DOHH2 (cell line): ENCODE results near the gene FASLG.

Experiments
- EZH2phosphoT487 ChIP-seq: fragments of 200-600 bp; sonication (generic); IDR thresholded peaks from 2 replicates; pipeline ENCODE4 v1.6.1; 2017; ENCODE audit warnings: borderline replicate concordance, mild to moderate bottlenecking, antibody characterized with exemption, low read length, moderate library complexity, mixed read lengths
- TF ChIP-seq, protein P1 (sequence below): fragments of 200-600 bp; sonication (generic); IDR thresholded peaks from one replicate; pipeline ENCODE4 v1.5.1; 2014; ENCODE audit warnings: antibody characterized with exemption, mild to moderate bottlenecking, low read depth, low read length; ENCODE audit not compliant: poor library complexity, severe bottlenecking

DNA sequence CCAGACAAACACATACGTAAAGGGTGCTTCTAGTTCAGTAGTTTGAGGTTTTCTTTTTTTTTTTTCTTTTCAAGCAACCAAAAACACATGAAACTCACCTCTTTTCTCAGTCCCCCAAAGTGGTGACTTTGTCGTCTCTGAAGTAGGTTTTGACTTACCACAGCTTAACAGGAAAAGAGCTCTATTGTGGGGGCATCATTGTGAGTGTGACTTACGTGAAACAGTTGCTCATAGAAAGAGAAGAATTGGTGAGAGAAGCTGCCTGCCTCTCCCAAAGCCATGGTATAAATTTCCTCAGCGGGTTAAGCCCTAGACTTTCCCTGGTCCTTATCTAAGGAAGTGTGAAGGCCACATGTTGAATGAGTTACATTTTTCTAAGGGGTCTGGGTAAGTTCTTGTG lies 11.9 kb downstream of the FASLG start:
- TF ChIP-seq, protein P1, sequence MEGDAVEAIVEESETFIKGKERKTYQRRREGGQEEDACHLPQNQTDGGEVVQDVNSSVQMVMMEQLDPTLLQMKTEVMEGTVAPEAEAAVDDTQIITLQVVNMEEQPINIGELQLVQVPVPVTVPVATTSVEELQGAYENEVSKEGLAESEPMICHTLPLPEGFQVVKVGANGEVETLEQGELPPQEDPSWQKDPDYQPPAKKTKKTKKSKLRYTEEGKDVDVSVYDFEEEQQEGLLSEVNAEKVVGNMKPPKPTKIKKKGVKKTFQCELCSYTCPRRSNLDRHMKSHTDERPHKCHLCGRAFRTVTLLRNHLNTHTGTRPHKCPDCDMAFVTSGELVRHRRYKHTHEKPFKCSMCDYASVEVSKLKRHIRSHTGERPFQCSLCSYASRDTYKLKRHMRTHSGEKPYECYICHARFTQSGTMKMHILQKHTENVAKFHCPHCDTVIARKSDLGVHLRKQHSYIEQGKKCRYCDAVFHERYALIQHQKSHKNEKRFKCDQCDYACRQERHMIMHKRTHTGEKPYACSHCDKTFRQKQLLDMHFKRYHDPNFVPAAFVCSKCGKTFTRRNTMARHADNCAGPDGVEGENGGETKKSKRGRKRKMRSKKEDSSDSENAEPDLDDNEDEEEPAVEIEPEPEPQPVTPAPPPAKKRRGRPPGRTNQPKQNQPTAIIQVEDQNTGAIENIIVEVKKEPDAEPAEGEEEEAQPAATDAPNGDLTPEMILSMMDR = no peak
- TF ChIP-seq EZH2phosphoT487 = no peak
